ENCODE results near the gene FLNC.

- no peak for TF ChIP-seq CTCF (IDR thresholded peaks at IDR 0.05; ENCODE audit: extremely low read depth in 1 of 2, insufficient read depth in 1 of 2, low read depth in 1 of 2, low read length in 2 of 2)
- TF ChIP-seq EZH2 (IDR thresholded peaks at IDR 0.05; ENCODE audit: borderline replicate concordance, low read depth, low read length, severe bottlenecking): no peak
- no peak for TF ChIP-seq POLR2A (IDR thresholded peaks at IDR 0.05; ENCODE audit: low read depth, low read length)
These were observed 5.8 kb downstream of the FLNC start for GRCh38 chr7:128835790-128836641.

All from endothelial cell of umbilical vein (primary cell).